GM11168 (cell line): ENCODE measurements around the gene THSD4.
"Not testable (repeated sequence)": the region's sequence is repeated elsewhere in the genome, so short reads cannot be mapped to it uniquely, and the experiment has no call there.

ENCODE experiments used
- in situ Hi-C: fragments of 300-500 bp; cut with MboI; formaldehyde crosslinking; loops from one replicate; pipeline ENCODE4 v1.12.0; 2022; ENCODE audit warnings: low sequenced_read_pairs; ENCODE audit not compliant: unreplicated experiment

The THSD4 gene

GRCh38 chr15:71213943-71214342, 98.7 kb downstream of the THSD4 start:
- in situ Hi-C loops = not testable (repeated sequence)

- in situ Hi-C loops = no loop called here
Observed at GRCh38 chr15:71215126-71215894, 100.0 kb downstream of the THSD4 start.

- in situ Hi-C loops = no loop called here
Observed at GRCh38 chr15:71218272-71218805, 103.1 kb downstream of the THSD4 start.

GRCh38 chr15:71219101-71219500, 103.8 kb downstream of the THSD4 start:
- in situ Hi-C loops = no loop called here

GRCh38 chr15:71219645-71220044, 104.4 kb downstream of the THSD4 start:
- in situ Hi-C loops = no loop called here

- in situ Hi-C loops = no loop called here
Observed at GRCh38 chr15:71220828-71221227, 105.6 kb downstream of the THSD4 start.

GRCh38 chr15:71221417-71221816, 106.1 kb downstream of the THSD4 start:
- in situ Hi-C loops = no loop called here

GRCh38 chr15:71223516-71223915, 108.2 kb downstream of the THSD4 start:
- in situ Hi-C loops = no loop called here

GRCh38 chr15:71224024-71224423, 108.8 kb downstream of the THSD4 start:
- in situ Hi-C loops = no loop called here

GRCh38 chr15:71225851-71226250, 110.6 kb downstream of the THSD4 start:
- in situ Hi-C loops = no loop called here

- in situ Hi-C loops = no loop called here
Observed at GRCh38 chr15:71226536-71227455, 111.5 kb downstream of the THSD4 start.

- in situ Hi-C loops = no loop called here
Observed at GRCh38 chr15:71228403-71228802, 113.1 kb downstream of the THSD4 start.

- in situ Hi-C loops = no loop called here
Observed at GRCh38 chr15:71230303-71230702, 115.0 kb downstream of the THSD4 start.

GRCh38 chr15:71231758-71232157, 116.5 kb downstream of the THSD4 start:
- in situ Hi-C loops = no loop called here

GRCh38 chr15:71232411-71232810, 117.1 kb downstream of the THSD4 start:
- in situ Hi-C loops = no loop called here

GRCh38 chr15:71237456-71238188, 122.4 kb downstream of the THSD4 start:
- in situ Hi-C loops = no loop called here

GRCh38 chr15:71238926-71239325, 123.7 kb downstream of the THSD4 start:
- in situ Hi-C loops = no loop called here

GRCh38 chr15:71239592-71240364, 124.5 kb downstream of the THSD4 start:
- in situ Hi-C loops = no loop called here

GRCh38 chr15:71242292-71242691, 127.0 kb downstream of the THSD4 start:
- in situ Hi-C loops = no loop called here

- in situ Hi-C loops = no loop called here
Observed at GRCh38 chr15:71244250-71244649, 129.0 kb downstream of the THSD4 start.
